Panc1 (cell line): ENCODE results near the gene ZHX3. TPM values are rescaled to one million over a fixed set of nuclear protein-coding genes. Genes with fewer than 3 reads are reported as not detected.

ENCODE experiments used
- ATAC-seq: fragments of 200-7000 bp; cut with Tn5 transposase; 2 replicates; pipeline ENCODE4 v1.9.1; 2020; ENCODE audit warnings: mild to moderate bottlenecking, moderate library complexity
- BruUV-seq: library from RNA; stranded (reverse); fragments of 400-500 nt; replicated peaks from 2 replicates; lab custom pipeline; 2021; lab: Mats Ljungman, UMichigan
- CTCF ChIA-PET: fragments of 300-600 bp; sonication (Branson Sonifier 250); formaldehyde crosslinking; loops from one replicate; lab custom pipeline; 2022; ENCODE audit warnings: antibody characterized with exemption; lab: Charles Lee
- POLR2A ChIA-PET: fragments of 300-600 bp; sonication (Branson Sonifier 250); formaldehyde crosslinking; loops from one replicate; lab custom pipeline; 2022; ENCODE audit warnings: antibody characterized with exemption; lab: Charles Lee
- DNase-seq: peaks from one replicate; pipeline ENCODE4 v3.0.0-alpha.2; 2010; ENCODE audit warnings: low read depth, low spot score
- H3K27ac ChIP-seq: 2 replicates; pipeline ENCODE4 v1.5.1; 2011; ENCODE audit warnings: mild to moderate bottlenecking, low read length, inconsistent platforms
- H3K27me3 ChIP-seq: fragments of 200-500 bp; sonication (Bioruptor generic); 2 replicates; pipeline ENCODE4 v1.6.0; 2014; ENCODE audit warnings: low read length, inconsistent platforms; ENCODE audit not compliant: control insufficient read depth, insufficient read depth
- H3K36me3 ChIP-seq: fragments of 200-500 bp; sonication (Bioruptor generic); 2 replicates; pipeline ENCODE4 v1.5.1; 2014; ENCODE audit warnings: inconsistent platforms, mild to moderate bottlenecking, low read length, moderate library complexity; ENCODE audit not compliant: control insufficient read depth, insufficient read depth
- H3K4me1 ChIP-seq: 2 replicates; pipeline ENCODE4 v1.5.1; 2011; ENCODE audit warnings: inconsistent platforms, mild to moderate bottlenecking, low read length, moderate library complexity; ENCODE audit not compliant: control insufficient read depth, insufficient read depth
- H3K4me3 ChIP-seq, 2 experiments: 2 replicates each; pipeline ENCODE4 v1.5.1; 2011 to 2012; ENCODE audit warnings: low read depth in 2 of 2, low read length in 2 of 2, mild to moderate bottlenecking in 2 of 2, inconsistent platforms in 1 of 2, moderate library complexity in 1 of 2
- H3K9me3 ChIP-seq: fragments of 200-500 bp; sonication (Bioruptor generic); 2 replicates; pipeline ENCODE4 v1.5.1; 2014; ENCODE audit warnings: low read depth, mild to moderate bottlenecking, inconsistent platforms, low read length, moderate library complexity; ENCODE audit not compliant: control insufficient read depth, insufficient read depth
- POLR2AphosphoS5 ChIP-seq: IDR thresholded peaks from 2 replicates; pipeline ENCODE4 v1.6.1; 2012; ENCODE audit warnings: mild to moderate bottlenecking, low read depth, low read length, moderate library complexity
- SIN3A ChIP-seq: IDR thresholded peaks from 2 replicates; pipeline ENCODE4 v1.6.1; 2012; ENCODE audit warnings: low read depth, mild to moderate bottlenecking, low read length, moderate library complexity, borderline replicate concordance; ENCODE audit not compliant: insufficient read depth
- TCF7L2 ChIP-seq: IDR thresholded peaks from 2 replicates; pipeline ENCODE4 v1.6.1; 2011; ENCODE audit warnings: mild to moderate bottlenecking, low read depth, low read length, inconsistent platforms
- in situ Hi-C: cut with HindIII; loops from 2 replicates; pipeline ENCODE4 v1.10.0; 2016; ENCODE audit warnings: low sequenced_read_pairs, low pct_unique_long_range_greater_than_20kb
- intact Hi-C: fragments of 100-400 bp; cut with micrococcal nuclease; formaldehyde crosslinking; loops from one replicate; pipeline ENCODE4 v1.10.0; 2022; ENCODE audit not compliant: unreplicated experiment
- total RNA-seq: library from RNA; stranded (reverse); gene quantifications from one replicate; pipeline ENCODE4 v1.2.1, GENCODE V29; 2021; ENCODE audit not compliant: unreplicated experiment
- TF ChIP-seq, protein P1 (sequence below), 2 experiments: IDR thresholded peaks; 2 replicates each; pipeline ENCODE4 v1.6.1; 2011 to 2012; ENCODE audit warnings: low read depth in 2 of 2, control low read depth in 1 of 2, low read length in 1 of 2, mild to moderate bottlenecking in 1 of 2, moderate library complexity in 1 of 2; ENCODE audit not compliant: insufficient read depth in 1 of 2
- TF ChIP-seq, protein P2 (sequence below): fragments of 450-650 bp; IDR thresholded peaks from 2 replicates; pipeline ENCODE4 v1.5.1; 2017; ENCODE audit warnings: mild to moderate bottlenecking

The ZHX3 gene
- total RNA-seq, 1 experiment from 2014 or later, result 19.8 TPM

DNA sequence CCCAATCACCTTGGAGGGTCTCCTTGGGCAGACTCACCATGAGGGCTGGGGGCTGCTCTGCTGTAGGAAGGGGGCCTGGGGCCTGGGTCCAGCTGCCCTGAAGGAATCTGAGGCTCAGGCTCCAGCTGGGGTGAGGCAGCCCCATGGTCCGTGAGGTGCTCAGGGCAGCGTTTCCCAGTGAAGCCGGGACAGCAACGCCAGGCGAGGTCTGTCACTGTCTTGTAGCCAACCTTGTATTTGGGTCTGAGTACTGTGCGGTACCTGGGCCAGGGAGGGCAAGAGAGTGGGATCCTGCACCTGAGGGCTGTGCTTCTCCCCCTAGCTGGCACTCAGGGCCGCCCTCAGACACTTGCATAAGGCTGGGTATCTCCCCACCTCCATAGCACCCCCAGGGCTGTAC is 46.1 kb upstream of the ZHX3 start:
- TF ChIP-seq SIN3A (no peak), POLR2AphosphoS5 (no peak), TCF7L2 (no peak)
- TF ChIP-seq, protein P1, sequence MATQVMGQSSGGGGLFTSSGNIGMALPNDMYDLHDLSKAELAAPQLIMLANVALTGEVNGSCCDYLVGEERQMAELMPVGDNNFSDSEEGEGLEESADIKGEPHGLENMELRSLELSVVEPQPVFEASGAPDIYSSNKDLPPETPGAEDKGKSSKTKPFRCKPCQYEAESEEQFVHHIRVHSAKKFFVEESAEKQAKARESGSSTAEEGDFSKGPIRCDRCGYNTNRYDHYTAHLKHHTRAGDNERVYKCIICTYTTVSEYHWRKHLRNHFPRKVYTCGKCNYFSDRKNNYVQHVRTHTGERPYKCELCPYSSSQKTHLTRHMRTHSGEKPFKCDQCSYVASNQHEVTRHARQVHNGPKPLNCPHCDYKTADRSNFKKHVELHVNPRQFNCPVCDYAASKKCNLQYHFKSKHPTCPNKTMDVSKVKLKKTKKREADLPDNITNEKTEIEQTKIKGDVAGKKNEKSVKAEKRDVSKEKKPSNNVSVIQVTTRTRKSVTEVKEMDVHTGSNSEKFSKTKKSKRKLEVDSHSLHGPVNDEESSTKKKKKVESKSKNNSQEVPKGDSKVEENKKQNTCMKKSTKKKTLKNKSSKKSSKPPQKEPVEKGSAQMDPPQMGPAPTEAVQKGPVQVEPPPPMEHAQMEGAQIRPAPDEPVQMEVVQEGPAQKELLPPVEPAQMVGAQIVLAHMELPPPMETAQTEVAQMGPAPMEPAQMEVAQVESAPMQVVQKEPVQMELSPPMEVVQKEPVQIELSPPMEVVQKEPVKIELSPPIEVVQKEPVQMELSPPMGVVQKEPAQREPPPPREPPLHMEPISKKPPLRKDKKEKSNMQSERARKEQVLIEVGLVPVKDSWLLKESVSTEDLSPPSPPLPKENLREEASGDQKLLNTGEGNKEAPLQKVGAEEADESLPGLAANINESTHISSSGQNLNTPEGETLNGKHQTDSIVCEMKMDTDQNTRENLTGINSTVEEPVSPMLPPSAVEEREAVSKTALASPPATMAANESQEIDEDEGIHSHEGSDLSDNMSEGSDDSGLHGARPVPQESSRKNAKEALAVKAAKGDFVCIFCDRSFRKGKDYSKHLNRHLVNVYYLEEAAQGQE (IDR thresholded peaks at IDR 0.05; ENCODE audit: insufficient read depth in 1 of 2, low read depth in 2 of 2, low read length in 1 of 2), result no peak
- TF ChIP-seq, protein P2, sequence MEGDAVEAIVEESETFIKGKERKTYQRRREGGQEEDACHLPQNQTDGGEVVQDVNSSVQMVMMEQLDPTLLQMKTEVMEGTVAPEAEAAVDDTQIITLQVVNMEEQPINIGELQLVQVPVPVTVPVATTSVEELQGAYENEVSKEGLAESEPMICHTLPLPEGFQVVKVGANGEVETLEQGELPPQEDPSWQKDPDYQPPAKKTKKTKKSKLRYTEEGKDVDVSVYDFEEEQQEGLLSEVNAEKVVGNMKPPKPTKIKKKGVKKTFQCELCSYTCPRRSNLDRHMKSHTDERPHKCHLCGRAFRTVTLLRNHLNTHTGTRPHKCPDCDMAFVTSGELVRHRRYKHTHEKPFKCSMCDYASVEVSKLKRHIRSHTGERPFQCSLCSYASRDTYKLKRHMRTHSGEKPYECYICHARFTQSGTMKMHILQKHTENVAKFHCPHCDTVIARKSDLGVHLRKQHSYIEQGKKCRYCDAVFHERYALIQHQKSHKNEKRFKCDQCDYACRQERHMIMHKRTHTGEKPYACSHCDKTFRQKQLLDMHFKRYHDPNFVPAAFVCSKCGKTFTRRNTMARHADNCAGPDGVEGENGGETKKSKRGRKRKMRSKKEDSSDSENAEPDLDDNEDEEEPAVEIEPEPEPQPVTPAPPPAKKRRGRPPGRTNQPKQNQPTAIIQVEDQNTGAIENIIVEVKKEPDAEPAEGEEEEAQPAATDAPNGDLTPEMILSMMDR, result no peak
- intact Hi-C loops (no loop called here), in situ Hi-C loops (no loop called here)
- H3K36me3 ChIP-seq, result no peaks in the 10 kb centered on the region
- no peaks in the 10 kb centered on the region for H3K4me1 ChIP-seq
- BruUV-seq, result no TSS peak
- CTCF ChIA-PET, result no interaction called here
- no peak overlapping the region for H3K27ac ChIP-seq
- H3K9me3 ChIP-seq, result no peaks in the 10 kb centered on the region
- POLR2A ChIA-PET, result no interaction called here
- no peaks in the 10 kb centered on the region; the same call in 1 of the 2 replicates for H3K27me3 ChIP-seq
- H3K4me3 ChIP-seq, result no peak overlapping the region
- no peak for DNase-seq
- no peak for ATAC-seq

DNA sequence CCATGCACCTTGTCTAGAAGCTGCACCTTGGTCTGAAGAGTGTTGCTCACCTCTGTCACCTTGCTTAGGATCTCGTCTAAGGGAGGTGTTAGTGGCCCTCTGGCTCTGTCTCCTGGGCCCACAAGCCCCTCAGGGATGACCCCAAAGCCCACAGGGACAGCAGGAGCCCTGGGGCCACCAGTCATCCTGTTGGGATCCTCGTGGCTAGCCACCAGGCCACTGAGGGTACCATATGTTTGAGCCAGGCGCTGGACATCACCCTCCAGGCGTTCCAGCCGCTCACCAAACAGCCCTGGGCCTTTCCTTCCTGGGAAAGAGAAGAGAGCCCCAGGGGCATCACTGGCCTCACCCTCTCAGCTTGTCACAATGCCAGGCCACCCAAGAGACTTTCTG is 45.2 kb upstream of the ZHX3 start:
- Histone ChIP-seq H3K9me3 (no peaks in the 10 kb centered on the region), H3K4me3 (no peak overlapping the region), H3K36me3 (no peaks in the 10 kb centered on the region), H3K27ac (no peak overlapping the region), H3K4me1 (no peaks in the 10 kb centered on the region), H3K27me3 (no peaks in the 10 kb centered on the region; the same call in 1 of the 2 replicates)
- ATAC-seq (no peak), DNase-seq (no peak)
- in situ Hi-C loops, result no loop called here
- ChIA-PET CTCF (no interaction called here), POLR2A (no interaction called here)
- intact Hi-C loops, result no loop called here
- TF ChIP-seq POLR2AphosphoS5, result no peak
- TF ChIP-seq, protein P1 (IDR thresholded peaks at IDR 0.05; ENCODE audit: insufficient read depth in 1 of 2, low read depth in 2 of 2, low read length in 1 of 2), result no peak
- TF ChIP-seq, protein P2, result no peak
- TF ChIP-seq TCF7L2, result no peak
- TF ChIP-seq SIN3A, result no peak
- BruUV-seq, result no TSS peak
